Gastroesophageal sphincter (tissue), 4 donors: ENCODE data around the gene APOLD1. TPM values are rescaled to one million over a fixed set of nuclear protein-coding genes. Genes with fewer than 3 reads are reported as not detected.
"Not testable (repeated sequence)": the region's sequence is repeated elsewhere in the genome, so short reads cannot be mapped to it uniquely, and the experiment has no call there.

Experiments used
- ATAC-seq: fragments of 150-250 bp; one replicate; pipeline ENCODE4 v1.9.1; 2016; ENCODE audit warnings: mild to moderate bottlenecking, moderate library complexity
- H3K27ac ChIP-seq, 4 donors: fragments of 200-600 bp; sonication (generic) in 3 of 4; 1 replicate in 3 of 4; 2 replicates in 1 of 4; pipeline ENCODE4 v1.5.1; 2016 to 2019
- H3K27me3 ChIP-seq: fragments of 200-600 bp; sonication (generic); one replicate; pipeline ENCODE4 v1.5.1; 2019
- H3K36me3 ChIP-seq, 2 donors: fragments of 200-600 bp; sonication (generic); one replicate each; pipeline ENCODE4 v1.5.1; 2019; ENCODE audit warnings: control low read depth in 1 of 2
- H3K4me1 ChIP-seq, 3 donors: fragments of 200-600 bp; sonication (generic); 1 replicate in 2 of 3; 2 replicates in 1 of 3; pipeline ENCODE4 v1.5.1; 2016 to 2019; ENCODE audit warnings: control low read depth in 2 of 3
- H3K4me3 ChIP-seq, 2 donors: fragments of 200-600 bp; sonication (generic); one replicate each; pipeline ENCODE4 v1.5.1; 2019; ENCODE audit warnings: mild to moderate bottlenecking in 1 of 2, moderate library complexity in 1 of 2
- H3K9me3 ChIP-seq, 3 donors: fragments of 200-600 bp; sonication (generic); one replicate each; pipeline ENCODE4 v1.5.1; 2017 to 2019; ENCODE audit warnings: control low read depth in 2 of 3
- CTCF ChIP-seq, 4 experiments: fragments of 200-600 bp in 2 of 4; fragments of 450-650 bp in 2 of 4; sonication (generic) in 1 of 4; IDR thresholded peaks; one replicate each; pipeline ENCODE4 v1.5.1; 2017 to 2019; ENCODE audit warnings: antibody characterized with exemption in 4 of 4, mild to moderate bottlenecking in 2 of 4, moderate library complexity in 2 of 4
- EP300 ChIP-seq: sonication (generic); formaldehyde crosslinking; IDR thresholded peaks from one replicate; pipeline ENCODE4 v1.6.1; 2017; ENCODE audit warnings: antibody characterized with exemption, mild to moderate bottlenecking
- POLR2A ChIP-seq, 2 donors: fragments of 450-650 bp; IDR thresholded peaks; one replicate each; pipeline ENCODE4 v1.6.1; 2017; ENCODE audit warnings: antibody characterized with exemption in 2 of 2, mild to moderate bottlenecking in 2 of 2, moderate library complexity in 1 of 2
- POLR2AphosphoS5 ChIP-seq: sonication (generic); formaldehyde crosslinking; IDR thresholded peaks from one replicate; pipeline ENCODE4 v1.6.1; 2017; ENCODE audit warnings: antibody characterized with exemption
- WGBS, 2 donors: methylation state at CpG; one replicate each; pipeline ENCODE4 v1.1.5; 2018; ENCODE audit warnings: low coverage in 1 of 2; 5-methylcytosine and 5-hydroxymethylcytosine counted together
- total RNA-seq, 4 donors: library from RNA; depleted of rRNA; stranded (reverse); fragments of >200 nt; gene quantifications; one replicate each; pipeline ENCODE4 v1.1.0, GENCODE V29; 2016

APOLD1 gene
- total RNA-seq, 4 donors from 2014 or later: 16.2 to 33.4 (median 22.8) TPM

- Histone ChIP-seq H3K36me3 (no peaks in the 10 kb centered on the region), H3K27ac (no peak overlapping the region), H3K4me1 (peaks cover 0 to 37% (median 0%) of the 10 kb centered on the region in 3 donors), H3K4me3 (no peak overlapping the region), H3K9me3 (no peaks in the 10 kb centered on the region), H3K27me3 (no peaks in the 10 kb centered on the region)
- 61 to 62% methylated on average over 4 to 6 of the region's 6 CpGs for WGBS, 2 donors
- ATAC-seq: no peak
- TF ChIP-seq POLR2AphosphoS5: no peak
- no peak for TF ChIP-seq EP300
- no peak for TF ChIP-seq POLR2A (IDR thresholded peaks at IDR 0.05)
- TF ChIP-seq CTCF (IDR thresholded peaks at IDR 0.05): no peak
Observed at GRCh38 chr12:12804432-12804886, 19.0 kb downstream of the APOLD1 start.

- ATAC-seq: no peak
Observed at GRCh38 chr12:12806784-12807516, 21.5 kb downstream of the APOLD1 start.

GRCh38 chr12:12807517-12807903 lies 22.1 kb downstream of the APOLD1 start:
- ATAC-seq, H3K27me3 ChIP-seq, H3K9me3 ChIP-seq, H3K4me3 ChIP-seq, H3K36me3 ChIP-seq: not testable (repeated sequence)
- Histone ChIP-seq H3K27ac (peak overlapping the region; percentile 34 to 79 (median 67)), H3K4me1 (peaks cover 0 to 37% (median 0%) of the 10 kb centered on the region in 3 donors)
- WGBS, 2 donors: 67 to 72% methylated on average over 1 to 3 of the region's 3 CpGs

More at GRCh38 chr12:12806784-12807516, 21.5 kb downstream of the APOLD1 start:
- Histone ChIP-seq H3K36me3 (no peaks in the 10 kb centered on the region), H3K4me1 (peaks cover 0 to 37% (median 0%) of the 10 kb centered on the region in 3 donors), H3K4me3 (no peak overlapping the region), H3K9me3 (no peaks in the 10 kb centered on the region), H3K27me3 (no peaks in the 10 kb centered on the region), H3K27ac (peak overlapping the region; percentile 34 to 79 (median 60))
- no peak for TF ChIP-seq POLR2AphosphoS5
- no peak for TF ChIP-seq EP300
- no peak for TF ChIP-seq POLR2A (IDR thresholded peaks at IDR 0.05)
- TF ChIP-seq CTCF (IDR thresholded peaks at IDR 0.05): no peak
- WGBS, 2 donors: 85 to 86% methylated on average over 4 to 6 of the region's 8 CpGs

GRCh38 chr12:12807970-12808702 lies 22.7 kb downstream of the APOLD1 start:
- peaks cover 0 to 38% (median 0%) of the 10 kb centered on the region in 3 donors for H3K4me1 ChIP-seq
- WGBS, 2 donors: 52 to 66% methylated on average over 7 to 11 of the region's 11 CpGs
- no peak overlapping the region for H3K4me3 ChIP-seq

More at GRCh38 chr12:12807970-12808702, 22.7 kb downstream of the APOLD1 start:
- H3K36me3 ChIP-seq: no peaks in the 10 kb centered on the region
- ATAC-seq: peak; percentile 49
- H3K27me3 ChIP-seq: no peaks in the 10 kb centered on the region
- H3K27ac ChIP-seq: peak overlapping the region; percentile 61 to 79 (median 67)
- peak; percentile 5 for TF ChIP-seq POLR2AphosphoS5
- TF ChIP-seq CTCF (IDR thresholded peaks at IDR 0.05): no peak
- H3K9me3 ChIP-seq: no peaks in the 10 kb centered on the region
